H9 (cell line): ENCODE results near the gene ZNF71. TPM values are rescaled to one million over a fixed set of nuclear protein-coding genes. Genes with fewer than 3 reads are reported as not detected.
A peak's percentile ranks its signal among the peaks of the same experiment; 100 is the strongest.

Experiments used
- DNase-seq: peaks from one replicate; pipeline ENCODE4 v3.0.0-alpha.2; 2017
- H2AFZ ChIP-seq: one replicate; pipeline ENCODE4 v1.6.1; 2013; ENCODE audit warnings: mild to moderate bottlenecking, low read length, control low read depth, moderate library complexity
- H2AK5ac ChIP-seq: 2 replicates; pipeline ENCODE4 v1.6.1; 2013; ENCODE audit warnings: low read length, control low read depth, mixed read lengths; ENCODE audit not compliant: insufficient read length
- H2BK120ac ChIP-seq: one replicate; pipeline ENCODE4 v1.6.1; 2013; ENCODE audit warnings: low read depth, mild to moderate bottlenecking, low read length, control low read depth, inconsistent platforms; ENCODE audit not compliant: poor library complexity, severe bottlenecking
- H2BK12ac ChIP-seq: 2 replicates; pipeline ENCODE4 v1.6.1; 2013; ENCODE audit warnings: low read length, control low read depth, mixed read lengths, low read depth; ENCODE audit not compliant: insufficient read length
- H2BK15ac ChIP-seq: 2 replicates; pipeline ENCODE4 v1.6.1; 2013; ENCODE audit warnings: low read depth, low read length, control low read depth
- H2BK20ac ChIP-seq: one replicate; pipeline ENCODE4 v1.6.1; 2013; ENCODE audit warnings: low read depth, mild to moderate bottlenecking, low read length, control low read depth, inconsistent platforms; ENCODE audit not compliant: poor library complexity, severe bottlenecking
- H2BK5ac ChIP-seq: 2 replicates; pipeline ENCODE4 v1.6.1; 2013; ENCODE audit warnings: low read length, control low read depth, mixed read lengths; ENCODE audit not compliant: insufficient read length
- H3K14ac ChIP-seq: 2 replicates; pipeline ENCODE4 v1.6.1; 2013; ENCODE audit warnings: low read length, control low read depth; ENCODE audit not compliant: insufficient read depth
- H3K18ac ChIP-seq: 2 replicates; pipeline ENCODE4 v1.6.1; 2013; ENCODE audit warnings: low read depth, mild to moderate bottlenecking, mixed read lengths, low read length, control low read depth; ENCODE audit not compliant: insufficient read length
- H3K23ac ChIP-seq: 2 replicates; pipeline ENCODE4 v1.6.1; 2013; ENCODE audit warnings: low read length, control low read depth, mixed read lengths, low read depth; ENCODE audit not compliant: insufficient read length
- H3K23me2 ChIP-seq: 2 replicates; pipeline ENCODE4 v1.6.1; 2013; ENCODE audit warnings: low read depth, mild to moderate bottlenecking, mixed read lengths, low read length, control low read depth; ENCODE audit not compliant: insufficient read length, poor library complexity, severe bottlenecking
- H3K27ac ChIP-seq: 2 replicates; pipeline ENCODE4 v1.5.1; 2013; ENCODE audit warnings: low read length, control low read depth, mixed read lengths, low read depth; ENCODE audit not compliant: insufficient read length
- H3K27me3 ChIP-seq: 2 replicates; pipeline ENCODE4 v1.6.1; 2013; ENCODE audit warnings: low read length, control low read depth, inconsistent platforms; ENCODE audit not compliant: insufficient read depth
- H3K4ac ChIP-seq: 2 replicates; pipeline ENCODE4 v1.6.1; 2013; ENCODE audit warnings: low read depth, mild to moderate bottlenecking, control low read depth, inconsistent platforms, low read length, moderate library complexity
- H3K4me1 ChIP-seq: 2 replicates; pipeline ENCODE4 v1.6.1; 2013; ENCODE audit warnings: low read length, control low read depth, inconsistent platforms; ENCODE audit not compliant: insufficient read depth
- H3K4me2 ChIP-seq: 2 replicates; pipeline ENCODE4 v1.6.1; 2013; ENCODE audit warnings: low read length, control low read depth, mixed read lengths; ENCODE audit not compliant: insufficient read length, insufficient read depth
- H3K56ac ChIP-seq: 2 replicates; pipeline ENCODE4 v1.6.1; 2013; ENCODE audit warnings: low read depth, mild to moderate bottlenecking, mixed read lengths, low read length, control low read depth; ENCODE audit not compliant: insufficient read length
- H3K79me1 ChIP-seq: 2 replicates; pipeline ENCODE4 v1.6.1; 2013; ENCODE audit warnings: low read depth, mild to moderate bottlenecking, moderate library complexity, low read length, control low read depth, inconsistent platforms; ENCODE audit not compliant: insufficient read depth, poor library complexity, severe bottlenecking
- H3K79me2 ChIP-seq: 2 replicates; pipeline ENCODE4 v1.6.1; 2013; ENCODE audit warnings: low read length, control low read depth, inconsistent platforms; ENCODE audit not compliant: insufficient read depth
- H3K9ac ChIP-seq: 2 replicates; pipeline ENCODE4 v1.6.1; 2013; ENCODE audit warnings: low read length, control low read depth, mixed read lengths; ENCODE audit not compliant: insufficient read length; ENCODE audit errors: extremely low read depth
- H3K9me3 ChIP-seq: one replicate; pipeline ENCODE4 v1.6.1; 2013; ENCODE audit warnings: low read depth, low read length, inconsistent platforms; ENCODE audit not compliant: control insufficient read depth
- H3T11ph ChIP-seq: one replicate; pipeline ENCODE4 v1.6.1; 2013; ENCODE audit warnings: mild to moderate bottlenecking, low read length, control low read depth, inconsistent platforms
- H4K20me1 ChIP-seq: one replicate; pipeline ENCODE4 v1.6.1; 2013; ENCODE audit not compliant: control insufficient read depth, insufficient read length, insufficient read depth
- H4K5ac ChIP-seq: 2 replicates; pipeline ENCODE4 v1.6.1; 2013; ENCODE audit warnings: low read depth, mild to moderate bottlenecking, mixed read lengths, low read length, control low read depth; ENCODE audit not compliant: insufficient read length
- H4K8ac ChIP-seq: replicated peaks from 2 replicates; pipeline ENCODE4 v1.6.1; 2013; ENCODE audit warnings: low read length, control low read depth, mixed read lengths, low read depth; ENCODE audit not compliant: insufficient read length
- H4K91ac ChIP-seq: 2 replicates; pipeline ENCODE4 v1.6.1; 2013; ENCODE audit warnings: low read depth, mild to moderate bottlenecking, moderate library complexity, mixed read lengths, low read length, control low read depth; ENCODE audit not compliant: insufficient read length
- H3K27ac Mint-ChIP-seq, 3 experiments: 2 replicates in 2 of 3; 3 replicates in 1 of 3; pipeline ENCODE4 v1.8.0; 2020 to 2021; ENCODE audit warnings: mixed read lengths in 3 of 3, mild to moderate bottlenecking in 1 of 3, moderate library complexity in 1 of 3
- H3K27me3 Mint-ChIP-seq: 2 replicates; pipeline ENCODE4 v1.8.0; 2021; ENCODE audit warnings: low read depth, mild to moderate bottlenecking, moderate library complexity, mixed read lengths
- H3K36me3 Mint-ChIP-seq, 3 experiments: 2 replicates in 2 of 3; 3 replicates in 1 of 3; pipeline ENCODE4 v1.8.0; 2020 to 2021; ENCODE audit warnings: low read depth in 3 of 3, mixed read lengths in 3 of 3; ENCODE audit not compliant: insufficient read depth in 1 of 3
- H3K4me1 Mint-ChIP-seq, 2 experiments: 2 replicates each; pipeline ENCODE4 v1.8.0; 2020; ENCODE audit warnings: mixed read lengths in 2 of 2
- H3K4me3 Mint-ChIP-seq, 2 experiments: 2 replicates in 1 of 2; 3 replicates in 1 of 2; pipeline ENCODE4 v1.8.0; 2020 to 2021; ENCODE audit warnings: mild to moderate bottlenecking in 2 of 2, mixed read lengths in 2 of 2, moderate library complexity in 1 of 2
- H3K9me3 Mint-ChIP-seq, 2 experiments: 2 replicates in 1 of 2; 3 replicates in 1 of 2; pipeline ENCODE4 v1.8.0; 2020; ENCODE audit warnings: mild to moderate bottlenecking in 2 of 2, mixed read lengths in 2 of 2, moderate library complexity in 1 of 2
- WGBS: extraction: QIAGEN DNeasy Blood & Tissue Kit; methylation state at CpG from one replicate; pipeline ENCODE4 v1.1.7; 2013; ENCODE audit warnings: missing lambda C conversion rate, low lambda C conversion rate, mixed read lengths; ENCODE audit not compliant: insufficient read length; ENCODE audit errors: extremely low coverage; 5-methylcytosine and 5-hydroxymethylcytosine counted together
- total RNA-seq: library from RNA; stranded (reverse); gene quantifications from 2 replicates; pipeline ENCODE4 v1.2.1, GENCODE V29; 2021
- TF ChIP-seq, protein P1 (sequence below): fragments of 200-600 bp; sonication (generic); conservative IDR thresholded peaks from 3 replicates; pipeline ENCODE4 v1.8.0; 2021; ENCODE audit warnings: antibody characterized with exemption, mild to moderate bottlenecking

Gene ZNF71
- total RNA-seq, 1 experiment from 2014 or later = 7.2 TPM

DNA sequence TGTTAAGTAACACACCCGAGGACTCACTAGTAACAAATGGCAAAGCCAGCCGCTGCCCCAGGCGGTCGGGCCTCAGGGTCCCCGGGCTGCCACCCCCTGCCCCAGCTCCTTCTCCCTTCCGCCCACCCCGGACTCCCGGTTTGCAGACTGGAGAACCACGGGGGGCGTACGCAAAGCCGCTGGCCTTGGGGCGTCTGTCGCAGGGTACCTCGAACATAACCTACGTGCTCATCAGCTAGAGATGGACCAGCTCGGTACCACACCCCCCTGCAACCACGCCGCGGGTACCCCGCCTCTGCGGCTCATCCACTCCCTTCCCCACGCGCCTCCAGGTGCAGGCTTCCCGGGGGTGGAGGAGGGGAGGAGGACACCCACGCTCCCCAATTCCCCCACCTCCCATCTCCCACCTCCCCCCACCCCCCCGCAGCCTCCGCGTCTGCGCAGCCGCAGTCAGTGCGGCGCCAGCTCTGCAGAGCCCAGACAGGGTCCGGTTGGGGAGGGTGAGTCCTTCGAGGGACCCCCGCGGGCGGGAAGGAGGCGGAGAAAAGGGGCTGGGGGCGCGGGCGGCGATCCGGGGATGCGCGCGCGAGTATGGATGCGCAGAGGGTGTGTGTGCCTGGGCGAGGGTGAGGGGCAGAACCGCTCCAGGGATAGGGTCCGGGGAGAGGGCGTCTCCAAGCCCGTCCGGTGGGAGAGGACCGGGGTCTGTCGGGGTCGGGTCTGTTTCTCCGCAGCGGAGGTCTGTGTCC lies 47.8 kb downstream of the ZNF71 start, which contains the start of gene SMIM17:
Gene SMIM17, plus strand, starts transcription at position 449 of the 749 bp plus-strand sequence. CDS start 2,509 bp downstream, outside the sequence.
- H3K79me1 ChIP-seq = no peaks in the 10 kb centered on the region
- no peak within 1 kb of the TSS for H3K23ac ChIP-seq
- H3T11ph ChIP-seq = no peak within 1 kb of the TSS
- H2BK120ac ChIP-seq = no peak within 1 kb of the TSS
- H3K4me2 ChIP-seq = no peak within 1 kb of the TSS
- peak within 1 kb of the TSS in 1 of 2 experiments; percentile 10; a peak in 1 of 5 replicates for H3K4me3 Mint-ChIP-seq
- H2AFZ ChIP-seq = no peak within 1 kb of the TSS
- no peak within 1 kb of the TSS for H2BK12ac ChIP-seq
- no peaks in the 10 kb centered on the region for H3K27me3 ChIP-seq
- no peak within 1 kb of the TSS for H3K4ac ChIP-seq
- no peak within 1 kb of the TSS for H3K56ac ChIP-seq
- no peaks in the 10 kb centered on the region for H4K20me1 ChIP-seq
- H4K5ac ChIP-seq = no peak within 1 kb of the TSS
- peaks cover 62% of the 10 kb centered on the region for H3K9me3 ChIP-seq
- no peaks in the 10 kb centered on the region for H3K79me2 ChIP-seq
- H3K18ac ChIP-seq = no peak within 1 kb of the TSS
- TF ChIP-seq, protein P1, sequence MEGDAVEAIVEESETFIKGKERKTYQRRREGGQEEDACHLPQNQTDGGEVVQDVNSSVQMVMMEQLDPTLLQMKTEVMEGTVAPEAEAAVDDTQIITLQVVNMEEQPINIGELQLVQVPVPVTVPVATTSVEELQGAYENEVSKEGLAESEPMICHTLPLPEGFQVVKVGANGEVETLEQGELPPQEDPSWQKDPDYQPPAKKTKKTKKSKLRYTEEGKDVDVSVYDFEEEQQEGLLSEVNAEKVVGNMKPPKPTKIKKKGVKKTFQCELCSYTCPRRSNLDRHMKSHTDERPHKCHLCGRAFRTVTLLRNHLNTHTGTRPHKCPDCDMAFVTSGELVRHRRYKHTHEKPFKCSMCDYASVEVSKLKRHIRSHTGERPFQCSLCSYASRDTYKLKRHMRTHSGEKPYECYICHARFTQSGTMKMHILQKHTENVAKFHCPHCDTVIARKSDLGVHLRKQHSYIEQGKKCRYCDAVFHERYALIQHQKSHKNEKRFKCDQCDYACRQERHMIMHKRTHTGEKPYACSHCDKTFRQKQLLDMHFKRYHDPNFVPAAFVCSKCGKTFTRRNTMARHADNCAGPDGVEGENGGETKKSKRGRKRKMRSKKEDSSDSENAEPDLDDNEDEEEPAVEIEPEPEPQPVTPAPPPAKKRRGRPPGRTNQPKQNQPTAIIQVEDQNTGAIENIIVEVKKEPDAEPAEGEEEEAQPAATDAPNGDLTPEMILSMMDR = no peak
- no peaks in the 10 kb centered on the region for H3K4me1 ChIP-seq
- no peak within 1 kb of the TSS for H4K91ac ChIP-seq
- WGBS = no CpG with 5 or more reads among the region's 60 CpGs
- H3K9ac ChIP-seq = no peak within 1 kb of the TSS
- H3K27ac Mint-ChIP-seq = no peak within 1 kb of the TSS
- H3K9me3 Mint-ChIP-seq = peaks cover 87 to 89% of the 10 kb centered on the region in 2 experiments
- no peak within 1 kb of the TSS for H3K27ac ChIP-seq
- H3K14ac ChIP-seq = no peak within 1 kb of the TSS
- no peak for DNase-seq
- no peak within 1 kb of the TSS for H4K8ac ChIP-seq
- H3K4me1 Mint-ChIP-seq = no peaks in the 10 kb centered on the region
- peaks cover 4% of the 10 kb centered on the region for H3K27me3 Mint-ChIP-seq
- H2AK5ac ChIP-seq = no peak within 1 kb of the TSS
- no peak within 1 kb of the TSS for H2BK5ac ChIP-seq
- no peak within 1 kb of the TSS for H2BK15ac ChIP-seq
- peaks cover 3% of the 10 kb centered on the region for H3K23me2 ChIP-seq
- H2BK20ac ChIP-seq = no peak within 1 kb of the TSS
- H3K36me3 Mint-ChIP-seq = peaks cover 17 to 53% (median 30%) of the 10 kb centered on the region in 3 experiments
